Ectodermal cell (in vitro differentiated cells): ENCODE data around the gene ZNF451.

Source experiments
- H3K27ac ChIP-seq: 2 replicates; pipeline ENCODE4 v1.7.0; 2013; ENCODE audit warnings: mild to moderate bottlenecking, low read depth, low read length; ENCODE audit not compliant: insufficient read depth, poor library complexity, severe bottlenecking
- H3K27me3 ChIP-seq: 2 replicates; pipeline ENCODE4 v1.7.0; 2013; ENCODE audit warnings: mild to moderate bottlenecking, low read length; ENCODE audit not compliant: insufficient read depth, control insufficient read depth, poor library complexity, severe bottlenecking
- H3K36me3 ChIP-seq: one replicate; pipeline ENCODE4 v1.7.0; 2013; ENCODE audit warnings: low read length; ENCODE audit not compliant: control insufficient read depth, insufficient read depth
- H3K4me1 ChIP-seq: one replicate; pipeline ENCODE4 v1.7.0; 2013; ENCODE audit warnings: low read length; ENCODE audit not compliant: control insufficient read depth, insufficient read depth
- H3K4me3 ChIP-seq: 2 replicates; pipeline ENCODE4 v1.7.0; 2013; ENCODE audit warnings: low read depth, low read length, control low read depth; ENCODE audit not compliant: insufficient read depth
- H3K9me3 ChIP-seq: 2 replicates; pipeline ENCODE4 v1.7.0; 2013; ENCODE audit warnings: mild to moderate bottlenecking, low read length, moderate library complexity; ENCODE audit not compliant: control insufficient read depth
- whole genome bisulfite sequencing, 2 experiments: methylation state at CpG; one replicate each; pipeline ENCODE4 v1.1.7; 2013; ENCODE audit warnings: missing lambda C conversion rate in 2 of 2; 5-methylcytosine and 5-hydroxymethylcytosine counted together

ZNF451 gene

GRCh38 chr6:57198926-57199636 is 109.1 kb downstream of the ZNF451 start:
- Histone ChIP-seq H3K27ac (no peak overlapping the region), H3K4me1 (no peaks in the 10 kb centered on the region), H3K27me3 (no peaks in the 10 kb centered on the region), H3K36me3 (no peaks in the 10 kb centered on the region), H3K9me3 (no peaks in the 10 kb centered on the region), H3K4me3 (no peak overlapping the region)
- 86 to 87% methylated on average over 6 of the region's 6 CpGs for WGBS, 2 experiments

GRCh38 chr6:57201718-57202117 is 111.7 kb downstream of the ZNF451 start:
- H3K27me3 ChIP-seq: no peaks in the 10 kb centered on the region
- H3K36me3 ChIP-seq: no peaks in the 10 kb centered on the region
- H3K4me3 ChIP-seq: no peak overlapping the region
- no peak overlapping the region for H3K27ac ChIP-seq
- H3K4me1 ChIP-seq: no peaks in the 10 kb centered on the region
- no peaks in the 10 kb centered on the region for H3K9me3 ChIP-seq
- WGBS, 2 experiments: 88 to 96% methylated on average over 1 of the region's 1 CpG

- Histone ChIP-seq H3K9me3 (no peaks in the 10 kb centered on the region), H3K27ac (no peak overlapping the region), H3K4me3 (no peak overlapping the region), H3K4me1 (no peaks in the 10 kb centered on the region), H3K36me3 (no peaks in the 10 kb centered on the region), H3K27me3 (no peaks in the 10 kb centered on the region)
- 93 to 94% methylated on average over 7 of the region's 7 CpGs for WGBS, 2 experiments
Measured at GRCh38 chr6:57205550-57206328, 115.8 kb downstream of the ZNF451 start.

GRCh38 chr6:57207141-57207540 is 117.2 kb downstream of the ZNF451 start:
- no peak overlapping the region for H3K27ac ChIP-seq
- H3K9me3 ChIP-seq: no peaks in the 10 kb centered on the region
- no peak overlapping the region for H3K4me3 ChIP-seq
- no peaks in the 10 kb centered on the region for H3K4me1 ChIP-seq
- H3K27me3 ChIP-seq: no peaks in the 10 kb centered on the region
- 94 to 97% methylated on average over 2 of the region's 2 CpGs for WGBS, 2 experiments
- no peaks in the 10 kb centered on the region for H3K36me3 ChIP-seq

- Histone ChIP-seq H3K27ac (no peak overlapping the region), H3K4me1 (no peaks in the 10 kb centered on the region), H3K9me3 (no peaks in the 10 kb centered on the region), H3K27me3 (no peaks in the 10 kb centered on the region), H3K36me3 (no peaks in the 10 kb centered on the region), H3K4me3 (no peak overlapping the region)
- WGBS, 2 experiments: 93 to 97% methylated on average over 4 of the region's 4 CpGs
Measured at GRCh38 chr6:57207872-57208271, 117.9 kb downstream of the ZNF451 start.

- H3K27ac ChIP-seq: no peak overlapping the region
Measured at GRCh38 chr6:57209030-57209429, 119.0 kb downstream of the ZNF451 start.

GRCh38 chr6:57210060-57210459 is 120.1 kb downstream of the ZNF451 start:
- H3K27me3 ChIP-seq: no peaks in the 10 kb centered on the region
- H3K4me1 ChIP-seq: no peaks in the 10 kb centered on the region
- no peaks in the 10 kb centered on the region for H3K9me3 ChIP-seq
- no peak overlapping the region for H3K27ac ChIP-seq
- H3K36me3 ChIP-seq: no peaks in the 10 kb centered on the region
- no peak overlapping the region for H3K4me3 ChIP-seq
- 96 to 100% methylated on average over 5 of the region's 5 CpGs for WGBS, 2 experiments

More at GRCh38 chr6:57209030-57209429, 119.0 kb downstream of the ZNF451 start:
- H3K4me1 ChIP-seq: no peaks in the 10 kb centered on the region
- H3K27me3 ChIP-seq: no peaks in the 10 kb centered on the region
- no peak overlapping the region for H3K4me3 ChIP-seq
- H3K9me3 ChIP-seq: no peaks in the 10 kb centered on the region
- no peaks in the 10 kb centered on the region for H3K36me3 ChIP-seq

GRCh38 chr6:57215260-57215659 is 125.3 kb downstream of the ZNF451 start:
- 100% methylated on average over 1 of the region's 1 CpG for WGBS, 2 experiments
- Histone ChIP-seq H3K27ac (no peak overlapping the region), H3K9me3 (no peaks in the 10 kb centered on the region), H3K4me1 (no peaks in the 10 kb centered on the region), H3K4me3 (no peak overlapping the region), H3K27me3 (no peaks in the 10 kb centered on the region), H3K36me3 (no peaks in the 10 kb centered on the region)

- H3K4me1 ChIP-seq: no peaks in the 10 kb centered on the region
- H3K36me3 ChIP-seq: no peaks in the 10 kb centered on the region
- no peaks in the 10 kb centered on the region for H3K9me3 ChIP-seq
- WGBS, 2 experiments: 94 to 95% methylated on average over 7 of the region's 7 CpGs
- H3K4me3 ChIP-seq: no peak overlapping the region
- no peaks in the 10 kb centered on the region for H3K27me3 ChIP-seq
- no peak overlapping the region for H3K27ac ChIP-seq
Measured at GRCh38 chr6:57216235-57217101, 126.5 kb downstream of the ZNF451 start.

- H3K4me3 ChIP-seq: no peak overlapping the region
- no peak overlapping the region for H3K27ac ChIP-seq
- H3K27me3 ChIP-seq: no peaks in the 10 kb centered on the region
- H3K36me3 ChIP-seq: no peaks in the 10 kb centered on the region
- H3K4me1 ChIP-seq: no peaks in the 10 kb centered on the region
- H3K9me3 ChIP-seq: no peaks in the 10 kb centered on the region
- 83 to 95% methylated on average over 11 of the region's 11 CpGs for whole genome bisulfite sequencing, 2 experiments
Measured at GRCh38 chr6:57217270-57217669, 127.3 kb downstream of the ZNF451 start.
